ENCODE results near the gene NIN. TPM values are rescaled to one million over a fixed set of nuclear protein-coding genes. Genes with fewer than 3 reads are reported as not detected.

Gene NIN
- total RNA-seq, 4 donors from 2014 or later, result 22.7 to 48.2 (median 36.8) TPM

GRCh38 chr14:50759800-50760543 is 71.0 kb downstream of the NIN start:
- Histone ChIP-seq H3K36me3 (peaks cover 60% of the 10 kb centered on the region), H3K9me3 (no peaks in the 10 kb centered on the region), H3K4me3 (no peak overlapping the region), H3K4me1 (peaks cover 6% of the 10 kb centered on the region), H3K27me3 (no peaks in the 10 kb centered on the region), H3K27ac (no peak overlapping the region)
- 97% methylated on average over 8 of the region's 8 CpGs for WGBS
- no peak for DNase-seq (ENCODE audit: low spot score in 2 of 2)
- no peak for TF ChIP-seq POLR2A (IDR thresholded peaks at IDR 0.05)
- TF ChIP-seq EP300 (IDR thresholded peaks at IDR 0.05), result no peak
- TF ChIP-seq POLR2AphosphoS5 (IDR thresholded peaks at IDR 0.05), result no peak
- no peak for TF ChIP-seq CTCF (IDR thresholded peaks at IDR 0.05)

- Histone ChIP-seq H3K4me3 (no peak overlapping the region), H3K27ac (no peak overlapping the region), H3K27me3 (no peaks in the 10 kb centered on the region), H3K36me3 (peaks cover 59% of the 10 kb centered on the region), H3K9me3 (no peaks in the 10 kb centered on the region), H3K4me1 (peaks cover 6% of the 10 kb centered on the region)
- 94% methylated on average over 5 of the region's 5 CpGs for WGBS
- TF ChIP-seq CTCF (IDR thresholded peaks at IDR 0.05) (no peak), POLR2A (IDR thresholded peaks at IDR 0.05) (no peak)
- DNase-seq (ENCODE audit: low spot score in 2 of 2), result no peak
Observed at GRCh38 chr14:50758945-50759344, 72.0 kb downstream of the NIN start.

- no peaks in the 10 kb centered on the region for H3K27me3 ChIP-seq
- no peak overlapping the region for H3K4me3 ChIP-seq
- WGBS, result 95% methylated on average over 7 of the region's 7 CpGs
- H3K27ac ChIP-seq, result no peak overlapping the region
- no peaks in the 10 kb centered on the region for H3K9me3 ChIP-seq
- DNase-seq (ENCODE audit: low spot score in 2 of 2), result no peak
- peaks cover 6% of the 10 kb centered on the region for H3K4me1 ChIP-seq
- no peak for TF ChIP-seq POLR2A (IDR thresholded peaks at IDR 0.05)
- no peak for TF ChIP-seq POLR2AphosphoS5 (IDR thresholded peaks at IDR 0.05)
- no peak for TF ChIP-seq EP300 (IDR thresholded peaks at IDR 0.05)
- no peak for TF ChIP-seq CTCF (IDR thresholded peaks at IDR 0.05)
- peaks cover 59% of the 10 kb centered on the region for H3K36me3 ChIP-seq
Observed at GRCh38 chr14:50758305-50758704, 72.7 kb downstream of the NIN start.

- TF ChIP-seq POLR2A (IDR thresholded peaks at IDR 0.05), result no peak
- TF ChIP-seq EP300 (IDR thresholded peaks at IDR 0.05), result no peak
- no peak for TF ChIP-seq CTCF (IDR thresholded peaks at IDR 0.05)
- TF ChIP-seq POLR2AphosphoS5 (IDR thresholded peaks at IDR 0.05), result no peak
- 97% methylated on average over 4 of the region's 4 CpGs for WGBS
Observed at GRCh38 chr14:50757702-50758101, 73.3 kb downstream of the NIN start.

GRCh38 chr14:50756300-50756699 is 74.7 kb downstream of the NIN start:
- Histone ChIP-seq H3K36me3 (peaks cover 50% of the 10 kb centered on the region), H3K27ac (no peak overlapping the region), H3K9me3 (no peaks in the 10 kb centered on the region), H3K4me3 (no peak overlapping the region), H3K27me3 (no peaks in the 10 kb centered on the region), H3K4me1 (no peaks in the 10 kb centered on the region)
- TF ChIP-seq CTCF (IDR thresholded peaks at IDR 0.05), result no peak
- no peak for TF ChIP-seq POLR2A (IDR thresholded peaks at IDR 0.05)
- TF ChIP-seq EP300 (IDR thresholded peaks at IDR 0.05), result no peak
- TF ChIP-seq POLR2AphosphoS5 (IDR thresholded peaks at IDR 0.05), result no peak
- DNase-seq (ENCODE audit: low spot score in 2 of 2), result no peak
- 95% methylated on average over 8 of the region's 8 CpGs for WGBS

More at GRCh38 chr14:50757702-50758101, 73.3 kb downstream of the NIN start:
- Histone ChIP-seq H3K36me3 (peaks cover 59% of the 10 kb centered on the region), H3K27ac (no peak overlapping the region), H3K4me3 (no peak overlapping the region), H3K27me3 (no peaks in the 10 kb centered on the region), H3K9me3 (no peaks in the 10 kb centered on the region), H3K4me1 (peaks cover under 1% of the 10 kb centered on the region)
- no peak for DNase-seq (ENCODE audit: low spot score in 2 of 2)
